HG03039 (cell line): ENCODE results near the gene MSL3.

Source experiments
- ATAC-seq: cut with Tn5 transposase; IDR thresholded peaks from one replicate; pipeline ENCODE4 v1.9.1; 2021; ENCODE audit warnings: mild to moderate bottlenecking, moderate library complexity; ENCODE audit not compliant: unreplicated experiment

Gene MSL3

DNA sequence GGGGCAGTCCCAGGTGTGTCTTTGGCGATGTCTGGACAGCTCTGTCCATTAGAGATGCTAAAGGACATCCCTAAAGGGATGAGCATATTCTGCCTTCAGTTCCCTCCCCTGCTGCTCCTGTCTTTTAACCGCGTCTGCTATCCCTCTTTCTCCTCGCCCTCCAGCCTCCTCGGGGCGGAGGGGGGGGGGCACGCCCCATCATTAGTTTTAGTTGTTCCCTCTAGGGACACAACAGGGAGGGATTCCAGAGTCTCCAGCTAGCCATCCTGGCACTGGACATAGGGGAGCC is 1.1 kb downstream of the MSL3 start:
- ATAC-seq, result no peak

DNA sequence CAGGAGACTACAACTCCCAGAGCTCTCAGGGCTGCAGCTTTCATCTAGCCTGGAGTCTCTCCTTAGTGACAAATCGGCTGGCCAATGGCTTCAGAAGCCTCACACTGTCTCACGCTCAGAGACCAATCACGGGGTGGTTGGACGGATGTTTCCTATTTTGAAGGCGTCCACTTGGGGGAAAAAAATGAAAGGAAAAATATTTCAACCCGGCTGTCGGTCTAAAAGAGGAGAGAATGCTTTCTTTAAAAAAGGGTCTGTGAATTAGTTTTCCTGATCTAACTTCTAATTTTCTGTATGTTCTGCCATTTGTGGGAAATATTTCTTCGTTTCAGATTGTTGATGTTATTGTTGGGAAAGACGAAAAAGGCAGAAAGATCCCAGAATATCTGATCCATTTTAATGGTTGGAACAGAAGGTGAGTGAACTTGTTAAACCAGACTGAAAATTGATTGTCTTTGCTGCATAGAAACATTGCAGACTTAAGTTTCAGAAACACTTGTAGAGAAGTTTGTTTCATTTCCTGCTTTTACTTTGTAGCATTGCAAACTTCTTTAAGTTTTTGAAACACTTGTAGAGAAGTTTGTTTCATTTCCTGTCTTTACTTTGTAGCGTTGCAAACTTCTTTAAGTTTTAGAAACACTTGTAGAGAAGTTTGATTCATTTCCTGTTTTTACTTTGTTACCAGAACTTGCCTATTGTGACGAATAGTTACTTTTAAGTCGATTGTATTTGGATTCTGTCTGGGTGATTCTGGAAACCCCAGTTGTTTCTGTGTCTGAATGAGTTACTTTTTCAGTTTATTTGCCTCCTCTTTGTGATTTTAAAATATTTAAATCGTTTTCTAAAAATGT is 1.6 kb downstream of the MSL3 start:
- ATAC-seq, result peak; percentile 59

DNA sequence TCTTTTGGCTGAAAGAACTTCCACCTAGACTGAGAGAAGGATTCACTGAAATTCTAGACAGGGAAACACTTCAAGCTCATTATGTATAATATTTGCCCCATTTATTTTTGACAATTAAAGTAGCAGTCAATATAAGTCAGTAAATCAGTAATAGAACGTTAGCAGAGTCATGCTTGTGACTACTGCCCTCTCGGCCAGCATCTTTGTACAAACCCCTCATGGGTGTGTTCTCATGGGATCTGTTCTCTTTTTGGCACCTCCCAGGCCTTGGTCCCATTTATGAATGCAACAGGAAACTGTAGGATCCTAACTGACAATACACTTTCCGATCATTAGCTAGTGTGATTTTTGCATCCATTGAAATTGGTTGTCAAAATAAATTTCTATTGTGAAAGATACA is 2.9 kb downstream of the MSL3 start:
- ATAC-seq, result no peak

DNA sequence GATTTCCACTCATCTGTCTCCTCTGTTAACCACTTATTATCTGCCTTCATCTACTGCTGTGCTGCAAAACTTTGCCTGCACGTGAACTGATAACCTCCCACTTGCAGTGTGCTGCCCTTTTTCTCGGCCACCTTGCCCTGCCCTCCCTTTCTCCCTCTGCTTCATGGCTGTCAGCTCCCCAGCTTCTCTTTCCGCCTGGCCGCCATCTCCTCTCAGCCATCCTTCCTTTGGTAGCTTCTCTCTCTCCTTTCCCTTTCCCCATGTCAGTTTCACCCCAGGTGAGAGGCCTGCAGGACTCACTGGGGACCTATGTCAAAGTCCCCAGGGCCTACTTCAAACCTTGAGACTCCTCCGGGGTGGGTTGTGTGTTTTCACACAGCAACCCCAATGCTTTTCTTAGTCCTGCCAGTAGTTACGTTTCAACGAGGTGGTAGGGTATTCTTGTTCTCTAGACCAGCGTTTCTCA is 6.6 kb downstream of the MSL3 start:
- ATAC-seq, result no peak

DNA sequence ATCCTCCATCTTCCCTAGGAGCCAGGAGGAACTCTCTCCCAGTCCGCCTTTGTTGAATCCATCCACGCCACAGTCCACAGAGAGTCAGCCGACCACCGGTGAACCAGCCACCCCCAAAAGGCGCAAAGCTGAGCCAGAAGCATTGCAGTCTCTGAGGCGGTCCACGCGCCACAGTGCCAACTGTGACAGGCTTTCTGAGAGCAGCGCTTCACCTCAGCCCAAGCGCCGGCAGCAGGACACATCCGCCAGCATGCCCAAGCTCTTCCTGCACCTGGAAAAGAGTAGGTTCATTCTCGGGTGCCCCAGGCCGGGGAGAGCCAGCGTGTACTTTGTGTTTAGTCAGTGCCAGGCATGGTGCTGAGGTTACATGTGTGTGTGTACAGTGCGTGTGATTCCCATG is 7.4 kb downstream of the MSL3 start:
- ATAC-seq, result no peak

DNA sequence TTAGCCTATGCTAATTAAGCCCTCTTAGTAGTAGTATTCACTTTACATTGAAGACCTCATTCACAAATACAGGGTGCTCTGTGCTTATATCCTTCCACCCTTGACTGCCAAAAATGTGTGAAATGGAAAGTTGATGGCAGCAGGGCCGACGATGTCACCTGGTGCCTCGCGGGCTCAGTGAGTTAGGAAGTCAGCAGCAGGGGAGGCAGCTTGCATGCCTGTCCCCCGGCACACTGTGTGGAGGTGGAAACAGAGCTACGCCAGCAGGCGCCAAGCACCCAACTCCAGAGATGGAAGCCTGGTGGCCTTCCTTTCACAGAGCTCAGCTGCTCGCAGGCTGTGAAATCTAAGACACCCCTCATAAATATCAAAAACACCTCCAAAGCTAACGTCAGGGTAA is 8.4 kb downstream of the MSL3 start:
- ATAC-seq, result no peak

DNA sequence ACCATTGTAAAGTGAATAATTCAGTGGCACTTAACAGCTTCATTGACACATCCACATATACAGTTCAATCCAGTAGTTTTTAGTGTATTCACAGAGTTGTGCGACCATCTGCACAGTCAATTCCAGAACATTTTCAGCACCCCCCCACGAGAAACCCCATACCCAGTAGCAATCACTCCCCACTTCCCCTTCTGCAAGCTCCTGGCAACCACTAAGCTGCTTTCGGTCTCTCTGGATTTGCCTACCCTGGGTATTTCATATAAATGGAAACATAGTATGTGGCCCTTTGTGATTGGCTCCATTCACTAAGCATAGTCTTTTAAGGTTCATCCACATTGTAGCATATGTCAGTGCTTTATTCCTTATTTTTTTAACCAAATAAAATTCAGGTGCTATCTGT is 10.0 kb downstream of the MSL3 start:
- peak; percentile 55 for ATAC-seq

DNA sequence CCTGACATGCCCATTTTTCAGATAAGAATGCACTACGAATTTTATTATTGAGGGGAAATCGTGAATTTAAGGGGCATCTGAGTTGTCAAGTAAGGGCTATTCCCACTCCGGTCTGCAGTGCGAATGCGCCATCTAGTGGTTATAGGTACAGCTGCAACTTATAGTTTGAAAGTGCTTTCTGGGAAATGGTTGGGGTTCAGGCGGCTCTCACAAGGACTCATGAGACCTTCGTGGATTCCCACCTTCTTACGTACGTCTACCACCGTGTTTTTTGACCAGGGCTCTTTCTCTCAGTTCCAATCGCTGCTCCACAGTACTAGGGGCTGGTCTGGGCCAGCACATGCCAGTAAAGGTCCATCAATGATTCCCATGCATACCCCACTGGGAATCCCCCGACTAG is 12.3 kb downstream of the MSL3 start:
- peak; percentile 68 for ATAC-seq

DNA sequence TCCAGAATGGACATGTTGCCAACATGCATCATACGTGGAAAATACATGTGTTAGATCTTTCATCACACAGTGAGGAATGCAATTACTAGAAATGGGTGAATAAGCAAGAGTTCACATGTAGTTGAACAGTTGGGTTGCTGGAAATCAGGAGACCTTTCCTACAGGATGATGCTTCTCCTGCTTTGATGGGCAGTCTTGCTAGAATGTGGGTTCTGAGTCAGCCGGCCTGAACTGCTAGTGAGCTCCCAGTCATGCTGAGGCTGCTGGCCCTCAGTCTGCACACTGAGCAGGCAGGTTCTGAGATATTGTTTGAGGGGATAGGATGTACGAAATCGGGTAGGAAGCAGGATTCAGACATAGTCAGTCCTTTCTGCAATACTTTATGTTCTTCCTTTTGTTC is 20.2 kb downstream of the MSL3 start:
- ATAC-seq, result no peak

DNA sequence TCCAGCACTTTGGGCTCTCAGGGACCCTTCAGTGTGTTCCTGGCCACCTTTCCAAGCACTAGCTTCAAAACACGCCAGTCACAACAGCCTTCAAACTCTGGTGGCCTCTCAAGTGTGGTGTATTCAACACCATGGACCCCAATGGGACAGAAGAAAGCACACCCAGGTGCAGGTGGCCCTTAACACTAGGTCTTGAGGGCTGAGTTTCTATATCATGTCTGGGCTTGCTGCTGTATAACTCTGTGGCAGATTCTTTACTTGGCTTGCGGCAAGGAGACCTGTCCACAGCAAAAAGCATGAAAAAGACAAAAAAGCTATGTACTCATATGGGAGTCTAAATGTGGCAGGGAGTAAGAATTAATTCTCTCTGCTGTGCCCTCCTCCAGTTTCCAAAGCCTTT is 23.1 kb downstream of the MSL3 start:
- ATAC-seq, result no peak

DNA sequence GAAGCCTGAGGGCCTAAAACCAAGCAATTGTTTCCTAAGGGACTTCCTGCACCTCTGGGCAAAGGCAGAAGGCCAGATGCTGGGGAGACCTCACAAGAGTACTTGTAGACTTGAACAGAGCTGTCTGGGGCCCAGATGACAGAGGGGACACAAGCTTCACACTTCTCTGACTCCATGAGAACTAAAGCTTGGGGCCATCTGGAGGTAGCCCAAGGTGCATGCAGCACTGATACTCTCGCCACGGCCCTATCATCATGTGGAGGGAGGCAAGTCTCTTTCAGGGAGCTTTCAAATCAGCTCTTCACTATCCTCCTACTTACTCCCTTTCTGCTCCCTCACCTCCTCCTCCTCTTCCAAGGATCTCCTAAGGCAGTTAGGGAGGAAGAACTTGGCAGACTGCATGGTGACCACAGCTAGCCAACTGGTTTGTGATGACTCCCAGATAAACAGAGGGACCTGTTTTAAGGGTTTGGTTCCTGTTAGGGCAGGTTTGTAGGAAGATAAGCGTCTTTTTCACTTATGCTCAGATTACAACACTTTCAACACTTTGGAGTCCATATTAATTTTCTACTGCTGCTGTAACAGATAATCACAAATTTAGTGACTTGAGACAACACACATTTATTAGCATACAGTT is 23.8 kb downstream of the MSL3 start:
- ATAC-seq, result no peak

DNA sequence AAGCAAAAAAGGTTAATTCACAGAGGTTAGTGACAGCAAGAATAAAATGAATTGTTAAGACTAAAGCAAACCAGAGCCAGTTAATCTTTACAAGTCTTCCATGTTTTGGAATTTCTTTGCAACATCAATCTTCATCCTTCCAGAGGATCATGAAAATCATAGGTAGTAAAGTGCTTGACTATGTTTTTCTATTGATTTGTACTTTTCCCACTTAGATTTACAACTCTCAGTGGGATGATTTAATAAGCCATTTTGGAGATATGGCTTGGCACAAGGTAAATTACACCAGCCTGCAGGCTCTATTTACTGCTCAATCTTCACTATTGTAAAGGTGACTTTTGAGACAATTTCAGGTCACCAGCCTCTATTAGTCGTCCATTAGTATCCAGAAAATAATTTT is 26.5 kb downstream of the MSL3 start:
- ATAC-seq, result no peak

DNA sequence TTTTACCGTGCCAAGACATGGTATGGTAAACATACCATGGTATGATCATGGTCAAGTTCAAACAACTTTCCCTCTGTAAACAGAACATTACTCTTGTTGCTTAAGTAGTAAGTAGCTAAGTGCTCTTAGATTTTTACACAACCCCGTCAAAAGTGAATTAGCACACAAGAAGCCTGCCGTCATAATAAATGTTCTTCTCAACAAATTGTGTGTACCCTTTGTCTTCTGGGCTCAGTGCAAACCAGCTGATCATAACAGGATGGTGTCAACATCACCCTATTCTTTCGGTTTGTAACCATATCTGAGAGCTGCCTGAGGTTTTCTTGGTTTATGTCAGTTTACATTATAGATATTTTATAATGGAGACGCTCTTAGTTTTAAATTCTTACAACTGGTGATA is 28.8 kb downstream of the MSL3 start:
- ATAC-seq, result no peak

DNA sequence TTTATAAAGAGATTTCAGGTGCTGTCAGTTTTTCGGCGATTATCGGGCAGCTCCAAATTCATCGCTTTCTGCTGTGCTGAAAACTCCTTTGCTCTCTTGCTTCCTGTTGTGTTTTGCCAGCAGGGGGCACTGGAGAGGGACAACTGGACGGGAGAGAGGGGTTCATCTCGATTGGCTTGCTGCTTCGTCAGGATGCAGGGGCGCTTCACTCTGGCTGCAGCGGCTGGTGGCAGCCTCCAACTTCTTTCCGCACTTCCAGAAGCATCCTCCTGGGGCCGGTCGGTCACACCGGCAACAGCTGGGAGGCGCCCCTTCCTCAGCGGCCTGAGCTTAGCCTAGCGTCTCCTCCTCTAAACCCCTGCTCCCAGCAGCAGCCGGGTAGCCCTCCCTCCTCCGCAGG is 29.5 kb downstream of the MSL3 start:
- ATAC-seq, result no peak

DNA sequence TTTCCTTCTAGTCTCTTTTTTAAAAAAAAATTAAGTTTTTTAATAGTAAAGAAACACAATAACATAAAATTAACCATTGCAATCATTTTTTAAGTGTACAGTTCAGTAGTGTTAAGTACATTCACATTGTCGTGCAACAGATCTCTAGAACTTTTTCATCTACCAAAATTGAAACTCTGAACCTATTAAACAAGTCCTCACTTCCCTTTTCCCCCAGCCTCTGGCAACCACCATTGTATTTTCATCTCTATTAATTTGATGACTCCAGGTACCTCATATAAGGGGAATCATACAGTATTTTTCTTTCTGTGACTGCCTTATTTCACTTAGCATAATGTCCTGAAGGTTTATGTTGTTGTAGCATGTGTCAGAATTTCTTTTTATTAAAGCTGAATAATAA is 31.8 kb downstream of the MSL3 start:
- peak; percentile 35 for ATAC-seq

DNA sequence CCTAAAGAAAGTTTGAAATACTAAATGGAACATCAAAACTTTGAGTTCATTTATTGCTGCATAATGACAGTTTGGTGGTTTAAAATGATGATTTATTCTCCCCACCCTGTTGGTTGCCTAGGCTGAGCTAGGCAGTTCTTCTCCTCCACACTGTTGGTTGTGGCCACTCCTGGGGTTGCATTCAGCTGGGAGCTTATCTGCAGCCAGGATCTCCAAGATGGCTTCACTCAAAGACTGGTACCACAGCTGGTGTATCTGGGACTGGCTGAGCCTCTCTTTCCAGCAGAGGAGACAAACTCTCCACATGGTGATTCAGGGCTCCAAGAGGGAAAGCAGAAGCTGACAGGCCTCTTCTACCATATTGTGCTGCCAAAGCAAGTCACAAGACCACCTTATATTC is 33.1 kb downstream of the MSL3 start:
- no peak for ATAC-seq

DNA sequence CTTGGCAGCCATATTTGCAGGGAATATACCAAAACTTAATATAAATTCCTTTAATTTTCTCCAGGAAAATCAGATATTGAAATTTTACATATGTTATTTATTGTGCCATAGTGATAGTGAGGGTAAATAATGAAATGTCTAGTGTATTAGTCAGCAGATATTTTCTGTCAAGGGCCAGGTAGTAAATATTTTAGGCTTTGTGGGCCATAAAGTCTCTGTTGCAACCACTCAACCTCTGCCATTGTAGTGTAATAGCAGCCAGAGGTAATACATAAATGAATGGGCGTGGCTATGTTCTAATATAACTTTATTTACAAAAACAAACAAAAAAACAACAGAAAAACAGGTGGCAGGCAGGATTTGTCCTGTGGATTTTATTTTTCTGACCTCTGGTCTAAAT is 33.5 kb downstream of the MSL3 start:
- ATAC-seq, result no peak

DNA sequence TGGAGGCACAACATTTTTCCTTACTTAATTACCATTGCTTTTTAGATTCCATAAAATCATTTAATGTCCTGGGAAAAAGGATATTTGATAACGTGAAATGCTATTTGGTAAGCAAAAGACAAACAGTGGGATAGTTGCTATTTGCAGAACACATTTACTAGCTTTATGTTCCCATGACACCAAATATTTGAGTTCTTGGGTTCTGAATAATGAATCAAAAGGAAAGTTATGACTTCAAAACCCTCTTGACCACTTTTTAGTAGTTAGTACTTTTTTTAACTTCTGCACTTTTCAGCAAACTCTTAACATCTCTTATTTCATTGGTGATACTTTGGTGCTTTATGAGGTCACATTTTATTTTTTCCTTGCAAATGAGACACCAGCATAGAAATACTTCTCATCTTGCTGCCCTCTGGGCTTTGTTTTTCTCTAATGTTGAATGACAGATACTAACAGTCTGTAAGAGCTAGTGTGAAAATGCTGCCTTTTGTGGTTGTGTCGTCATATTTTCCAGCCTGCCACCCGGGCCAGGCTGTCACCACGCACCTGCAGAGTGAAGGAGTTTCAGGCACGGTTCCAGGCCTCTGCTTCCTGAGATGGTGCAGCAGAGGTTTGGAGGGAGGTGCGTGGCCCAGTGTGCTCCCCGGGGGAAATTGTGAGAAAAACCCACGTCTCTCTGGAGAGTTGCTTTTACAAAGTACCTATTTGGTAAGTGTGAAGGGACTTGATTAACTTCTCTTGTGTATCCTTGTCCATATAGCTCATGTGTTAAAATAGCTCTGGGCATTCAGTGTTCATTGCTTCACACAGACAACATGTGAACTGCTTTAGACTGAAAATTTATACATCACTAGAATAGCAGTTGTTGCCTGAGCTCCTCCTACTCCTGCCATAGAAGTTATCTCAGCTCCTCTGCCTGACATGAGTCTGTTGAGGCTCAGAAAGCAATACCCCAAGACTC is 34.7 kb downstream of the MSL3 start:
- ATAC-seq, result peak; percentile 91

DNA sequence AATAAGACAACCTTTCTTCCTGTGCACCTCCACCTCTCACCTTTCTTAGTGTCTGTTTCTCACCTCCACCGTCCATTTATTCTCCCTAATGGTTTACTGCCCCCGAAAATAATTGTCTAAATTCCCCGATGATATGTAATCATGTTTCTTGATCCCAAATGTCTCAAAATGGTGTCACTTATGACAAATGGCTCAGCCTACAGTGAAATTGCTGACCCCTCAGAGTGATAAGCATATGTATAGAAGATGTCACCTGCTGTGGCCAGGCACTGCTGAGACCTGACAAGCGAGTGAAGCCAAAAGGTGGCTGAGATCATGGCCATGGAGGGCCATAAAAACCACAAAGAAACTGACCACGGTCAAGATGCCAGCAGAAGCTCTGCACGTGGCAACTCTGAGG is 35.7 kb downstream of the MSL3 start:
- no peak for ATAC-seq

DNA sequence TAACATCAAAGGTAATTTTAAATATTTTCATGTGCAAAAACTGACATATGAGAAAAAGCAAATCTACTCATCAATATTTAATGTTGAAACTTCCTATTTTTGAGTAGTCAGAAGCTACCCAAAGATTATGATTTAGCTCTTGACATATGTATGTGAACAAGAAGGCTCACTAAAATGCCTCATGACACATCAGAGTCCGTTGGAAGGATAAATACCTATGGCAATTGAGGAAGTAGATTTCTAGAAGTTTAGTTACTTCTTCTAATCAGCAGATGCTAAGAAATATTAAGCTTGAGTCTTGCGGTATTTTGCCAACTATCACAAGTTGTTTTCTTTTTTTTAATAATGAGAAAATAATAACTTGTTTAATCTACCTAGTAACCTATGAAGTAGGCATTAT is 55.3 kb downstream of the MSL3 start:
- ATAC-seq, result no peak
